ENCODE results near the gene DNAJC7. TPM values are rescaled to one million over a fixed set of nuclear protein-coding genes. Genes with fewer than 3 reads are reported as not detected.

DNAJC7 gene
- total and polyA plus RNA-seq, 2 experiments from 2014 or later: 66.6 to 83.8 TPM

- H3K27me3 ChIP-seq: no peaks in the 10 kb centered on the region
- H3K9me3 ChIP-seq (ENCODE audit: low read depth): no peaks in the 10 kb centered on the region
- H3K36me3 ChIP-seq: peaks cover 6% of the 10 kb centered on the region
- no peak for TF ChIP-seq CTCF (IDR thresholded peaks at IDR 0.05; ENCODE audit: low read depth, low read length)
- H3K27ac ChIP-seq: peak overlapping the region; percentile 16
- no peak overlapping the region for H3K4me3 ChIP-seq
- DNase-seq (ENCODE audit: low read depth in 1 of 2, low spot score in 1 of 2): no peak
- peaks cover 11% of the 10 kb centered on the region for H3K4me1 ChIP-seq (ENCODE audit: low read depth)
Measured at GRCh38 chr17:42028791-42029127, 11.5 kb upstream of the DNAJC7 start.

GRCh38 chr17:42027961-42028790 lies 10.9 kb upstream of the DNAJC7 start:
- DNase-seq (ENCODE audit: low read depth in 1 of 2, low spot score in 1 of 2): peak in 1 of 2 donors; percentile 46
- no peak overlapping the region for H3K4me3 ChIP-seq
- H3K9me3 ChIP-seq (ENCODE audit: low read depth): no peaks in the 10 kb centered on the region

DNA sequence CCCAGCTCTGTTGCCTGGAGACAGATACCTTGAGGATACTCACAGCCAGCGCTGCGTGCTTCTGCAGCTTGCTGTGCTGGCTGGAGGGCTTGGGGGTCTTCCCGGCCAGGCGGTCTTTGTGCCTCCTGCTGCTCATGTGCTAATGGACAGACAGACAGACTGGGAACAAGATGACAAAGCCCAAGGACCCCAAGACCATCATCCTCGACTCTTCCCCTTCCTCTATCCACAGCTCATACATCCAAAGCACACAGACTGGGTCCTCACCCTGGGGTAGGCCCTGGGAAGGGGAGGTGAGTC lies 10.3 kb upstream of the DNAJC7 start:
- no peak for DNase-seq (ENCODE audit: low read depth in 1 of 2, low spot score in 1 of 2)
- H3K27me3 ChIP-seq: no peaks in the 10 kb centered on the region
- peaks cover 11% of the 10 kb centered on the region for H3K4me1 ChIP-seq (ENCODE audit: low read depth)
- no peak for TF ChIP-seq CTCF (IDR thresholded peaks at IDR 0.05; ENCODE audit: low read depth, low read length)
- H3K4me3 ChIP-seq: no peak overlapping the region
- H3K36me3 ChIP-seq: peaks cover 17% of the 10 kb centered on the region
- H3K9me3 ChIP-seq (ENCODE audit: low read depth): no peaks in the 10 kb centered on the region
- peak overlapping the region; percentile 16 for H3K27ac ChIP-seq

More at GRCh38 chr17:42027961-42028790, 10.9 kb upstream of the DNAJC7 start:
- peak; percentile 37 for TF ChIP-seq CTCF (IDR thresholded peaks at IDR 0.05; ENCODE audit: low read depth, low read length)
- Histone ChIP-seq H3K4me1 (ENCODE audit: low read depth) (peaks cover 11% of the 10 kb centered on the region), H3K27ac (peak overlapping the region; percentile 16), H3K36me3 (peaks cover 12% of the 10 kb centered on the region), H3K27me3 (no peaks in the 10 kb centered on the region)

DNA sequence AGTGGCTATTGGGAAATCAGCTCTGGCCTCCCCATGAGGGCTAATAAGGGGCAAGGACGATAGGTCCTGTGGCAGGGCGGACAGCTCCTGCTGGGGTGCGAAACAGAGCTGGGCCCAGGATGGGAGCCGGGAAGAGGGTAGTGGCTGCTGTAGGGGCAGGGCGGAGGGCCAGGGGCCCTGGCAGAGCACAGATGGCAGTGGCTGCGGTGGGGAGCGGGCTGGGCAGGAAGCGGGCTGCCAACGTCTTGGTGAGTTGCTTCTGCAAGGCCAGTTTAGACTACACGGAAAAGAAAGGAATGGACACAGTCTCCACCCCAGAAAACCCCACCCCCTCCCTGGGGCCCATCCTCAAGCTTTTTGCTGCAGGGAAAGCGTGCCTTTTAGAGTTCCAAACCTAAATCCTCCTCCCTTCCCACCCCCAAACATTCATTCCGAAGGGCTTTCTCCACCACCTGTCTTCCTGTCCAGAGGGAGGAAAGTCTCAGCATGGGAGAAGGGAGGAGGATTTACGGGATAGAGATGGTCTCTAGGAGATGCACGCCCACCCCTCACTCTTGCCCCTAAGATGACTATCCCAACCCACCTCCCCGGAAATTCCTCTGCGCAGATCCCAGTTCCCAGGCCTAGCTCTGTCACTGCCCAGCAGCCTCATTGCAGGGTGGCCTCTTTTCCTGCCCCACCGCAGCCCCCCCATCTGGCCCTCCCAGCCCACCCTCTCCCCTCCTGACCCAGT lies 9.8 kb upstream of the DNAJC7 start:
- H3K4me3 ChIP-seq: no peak overlapping the region
- H3K27me3 ChIP-seq: no peaks in the 10 kb centered on the region
- peaks cover 11% of the 10 kb centered on the region for H3K4me1 ChIP-seq (ENCODE audit: low read depth)
- DNase-seq (ENCODE audit: low read depth in 1 of 2, low spot score in 1 of 2): no peak
- no peaks in the 10 kb centered on the region for H3K9me3 ChIP-seq (ENCODE audit: low read depth)
- peaks cover 22% of the 10 kb centered on the region for H3K36me3 ChIP-seq
- no peak overlapping the region for H3K27ac ChIP-seq
- no peak for TF ChIP-seq CTCF (IDR thresholded peaks at IDR 0.05; ENCODE audit: low read depth, low read length)

GRCh38 chr17:42025936-42026335 lies 8.7 kb upstream of the DNAJC7 start:
- H3K27me3 ChIP-seq: no peaks in the 10 kb centered on the region
- H3K9me3 ChIP-seq (ENCODE audit: low read depth): no peaks in the 10 kb centered on the region
- H3K27ac ChIP-seq: no peak overlapping the region
- peaks cover 24% of the 10 kb centered on the region for H3K36me3 ChIP-seq
- peaks cover 11% of the 10 kb centered on the region for H3K4me1 ChIP-seq (ENCODE audit: low read depth)
- no peak for DNase-seq (ENCODE audit: low read depth in 1 of 2, low spot score in 1 of 2)
- TF ChIP-seq CTCF (IDR thresholded peaks at IDR 0.05; ENCODE audit: low read depth, low read length): no peak
- H3K4me3 ChIP-seq: no peak overlapping the region
